Activated T-cell treated with anti-CD3 and anti-CD28 coated beads, Interleukin-2, amount 50 U/mL, for 1 hour (primary cell): ENCODE measurements around the gene STAT5A.
A peak's percentile ranks its signal among the peaks of the same experiment; 100 is the strongest.
"Not testable (repeated sequence)": the region's sequence is repeated elsewhere in the genome, so short reads cannot be mapped to it uniquely, and the experiment has no call there.

Source experiments
- DNase-seq: peaks from one replicate; pipeline ENCODE4 v3.0.0-alpha.2; 2020

STAT5A gene

DNA sequence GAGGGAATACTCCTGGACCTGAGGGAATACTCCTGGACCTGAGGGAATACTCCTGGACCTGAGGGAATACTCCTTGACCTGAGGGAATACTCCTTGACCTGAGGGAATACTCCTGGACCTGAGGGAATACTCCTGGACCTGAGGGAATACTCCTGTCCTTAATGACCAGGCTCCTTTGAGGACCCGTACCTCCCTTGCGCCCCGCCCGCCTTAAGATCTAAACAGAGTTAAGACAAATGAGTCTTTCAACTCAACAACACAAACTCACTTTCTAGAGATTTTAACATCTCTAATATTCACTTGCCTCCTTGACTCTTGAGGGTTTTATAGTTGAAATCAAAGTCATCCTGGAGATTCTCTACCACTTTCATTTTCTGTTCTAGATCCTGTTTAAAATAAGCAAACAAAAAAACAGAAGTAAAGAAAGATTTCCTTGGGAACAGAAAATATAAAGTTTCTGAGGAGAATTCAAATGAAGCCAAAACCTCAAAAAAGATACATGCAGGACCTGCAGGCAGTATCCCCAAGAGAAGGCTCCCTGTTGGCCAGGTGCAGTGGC, 50.2 kb downstream of the STAT5A start:
- no peak for DNase-seq

- no peak for DNase-seq
These were observed 50.9 kb downstream of the STAT5A start for GRCh38 chr17:42339221-42339620.

DNA sequence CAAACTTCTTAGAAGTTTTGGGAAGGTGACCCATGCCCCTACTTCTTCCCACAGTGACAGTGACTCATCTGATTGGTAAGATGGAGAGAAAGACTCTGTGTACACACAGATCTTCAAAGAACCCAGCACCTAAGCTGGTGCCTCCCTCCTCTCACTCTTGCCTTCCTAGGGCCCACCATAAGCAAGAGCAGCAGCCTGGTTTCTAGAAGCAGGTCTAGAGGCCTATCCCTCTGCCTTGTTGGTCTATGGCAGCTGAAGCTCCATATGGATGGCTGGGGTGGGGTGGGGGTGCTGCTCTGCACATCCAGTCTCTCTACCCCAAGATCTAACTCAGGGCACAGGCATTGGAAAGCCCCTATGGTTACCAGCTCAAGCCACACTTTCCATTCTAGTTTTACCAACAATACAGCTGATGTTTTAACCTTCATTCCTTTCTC, 52.4 kb downstream of the STAT5A start:
- peak; percentile 49 for DNase-seq

DNA sequence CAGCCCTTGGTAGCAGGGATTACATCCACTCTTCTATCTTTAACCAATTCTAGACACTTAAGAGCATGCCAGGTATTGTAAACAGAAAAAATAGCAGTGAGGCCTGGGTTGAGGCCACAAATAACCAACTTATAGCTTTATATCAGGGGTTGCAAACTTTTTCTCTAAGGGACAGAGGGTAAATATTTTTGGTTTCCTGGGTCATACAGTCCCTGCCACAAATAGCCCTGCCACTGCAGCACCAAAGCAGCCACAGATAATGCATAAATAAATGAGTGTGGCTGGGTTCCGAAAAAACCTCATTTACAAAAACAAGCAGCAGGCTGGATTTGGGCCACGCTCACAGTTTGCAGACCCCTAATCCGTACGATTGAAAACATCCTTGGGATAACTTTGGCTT, 53.3 kb downstream of the STAT5A start:
- no peak for DNase-seq

DNA sequence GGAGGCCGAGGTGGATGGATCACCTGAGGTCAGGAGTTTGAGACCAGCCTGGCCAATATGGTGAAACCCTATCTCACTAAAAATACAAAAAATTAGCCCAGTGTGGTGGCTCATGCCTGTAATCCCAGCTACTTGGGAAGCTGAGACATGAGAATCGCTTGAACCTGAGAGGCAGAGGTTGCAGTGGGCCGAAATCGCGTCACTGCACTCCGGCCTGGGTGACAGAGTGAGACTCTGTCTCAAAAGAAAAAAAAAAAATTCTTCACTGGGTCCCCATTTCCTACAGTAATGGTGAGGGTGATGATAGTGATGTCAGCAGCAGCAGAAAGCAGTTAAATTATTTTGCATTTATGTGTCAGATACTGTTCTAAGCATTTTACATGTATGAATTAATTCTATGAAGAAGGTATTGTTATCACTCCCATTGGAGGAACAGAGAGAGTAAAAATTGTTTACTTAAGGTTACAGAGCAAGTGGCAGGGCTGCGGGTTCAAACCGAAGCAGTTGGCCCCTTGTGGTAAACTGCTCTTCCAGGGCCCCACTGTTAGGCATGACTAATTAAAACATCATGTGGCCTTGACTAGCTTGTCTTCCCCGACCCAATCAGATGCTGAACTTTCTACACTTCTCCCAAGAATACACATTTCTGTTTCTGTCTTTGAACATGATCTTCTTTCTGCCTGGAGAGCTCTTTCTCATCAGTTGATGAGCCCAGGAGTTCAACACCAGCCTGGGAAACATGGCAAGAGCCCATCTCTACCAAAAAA, 54.1 kb downstream of the STAT5A start:
- no peak for DNase-seq

DNA sequence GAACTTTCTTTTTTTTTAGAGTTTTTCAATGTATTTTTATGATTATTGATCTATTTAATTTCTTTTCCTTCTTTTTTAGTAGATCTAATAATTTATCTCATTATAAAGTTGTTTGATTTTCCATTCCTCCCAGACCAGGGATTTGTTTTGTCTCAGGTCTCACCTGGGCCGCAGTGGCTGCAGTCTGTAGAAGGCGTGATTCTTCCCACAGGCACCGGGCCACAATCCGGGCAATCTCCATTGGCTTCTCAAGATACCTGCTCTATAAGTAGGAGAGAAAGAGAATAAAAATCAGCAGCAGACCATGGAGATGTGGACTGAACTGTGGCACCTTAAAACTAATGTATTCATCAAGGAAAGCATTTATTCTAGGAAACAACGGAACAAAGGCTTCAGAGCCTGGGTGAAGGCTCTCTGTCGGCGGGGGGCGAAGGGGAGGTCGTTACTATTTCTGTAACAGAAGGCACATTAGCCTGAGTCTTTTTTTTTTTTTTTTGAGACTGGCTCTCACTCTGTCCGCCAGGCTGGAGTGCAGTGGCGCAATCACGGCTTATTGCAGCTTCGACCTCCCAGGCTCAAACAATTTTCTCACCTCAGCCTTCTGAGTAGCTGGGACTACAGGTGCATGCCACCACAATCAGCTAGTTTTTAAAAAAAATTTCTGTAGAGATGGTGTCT, 57.2 kb downstream of the STAT5A start:
- no peak for DNase-seq

DNA sequence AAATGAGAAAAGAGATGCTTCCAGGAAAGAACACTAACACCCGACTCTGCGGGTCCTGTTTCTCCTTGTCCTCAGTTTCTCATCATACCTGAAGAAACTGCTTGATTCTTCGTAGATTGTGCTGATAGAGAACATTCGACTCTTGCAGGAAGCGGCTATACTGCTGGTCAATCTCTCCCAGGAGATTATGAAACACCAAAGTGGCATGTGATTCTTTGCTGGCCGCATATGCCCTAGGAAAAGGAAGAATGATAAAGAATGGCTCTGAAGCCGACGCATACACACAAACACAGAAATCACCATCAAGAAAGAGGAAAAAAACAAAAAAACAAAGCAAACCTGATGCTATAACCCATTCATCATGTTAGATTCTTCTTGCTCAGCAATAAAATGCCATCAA, 58.2 kb downstream of the STAT5A start:
- DNase-seq, result no peak

GRCh38 chr17:42347198-42347597, 58.9 kb downstream of the STAT5A start:
- DNase-seq, result no peak

DNA sequence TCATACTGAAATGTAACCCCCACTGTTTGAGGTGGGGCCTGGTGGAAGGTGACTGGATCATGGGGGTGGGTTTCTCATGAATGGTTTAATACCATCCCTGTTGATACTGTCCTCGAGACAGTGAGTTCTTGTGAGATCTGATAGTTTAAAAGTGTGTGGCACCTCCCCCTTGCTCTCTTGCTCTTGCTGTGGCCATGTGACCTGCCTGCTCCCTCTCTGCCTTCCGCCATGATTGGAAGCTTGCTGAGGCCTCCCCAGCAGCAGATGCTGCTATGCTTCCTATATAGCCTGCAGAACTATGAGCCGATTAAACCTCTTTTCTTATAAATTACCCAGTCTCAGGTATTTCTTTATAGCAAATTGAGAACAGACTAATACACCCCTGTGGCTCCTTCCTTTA, 59.3 kb downstream of the STAT5A start:
- DNase-seq, result no peak

DNA sequence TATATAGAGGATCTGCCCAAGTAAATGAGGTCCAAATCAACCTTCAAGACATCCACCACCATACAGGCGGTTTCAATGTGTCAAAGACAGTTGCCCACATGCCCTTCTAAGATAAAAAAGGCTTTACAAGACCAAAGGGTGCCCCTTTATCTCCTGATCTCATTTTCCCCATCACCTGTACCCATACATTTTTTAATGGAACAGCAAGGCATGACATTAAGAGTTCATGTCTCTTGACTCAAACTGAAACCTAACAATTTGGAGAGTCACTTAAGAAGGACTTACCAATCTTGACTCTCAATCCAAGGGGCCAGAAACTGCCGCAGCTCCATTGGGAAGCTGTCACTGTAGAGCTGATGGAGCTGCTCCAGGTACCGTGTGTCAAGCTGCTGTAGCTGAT, 59.8 kb downstream of the STAT5A start:
- DNase-seq, result no peak

GRCh38 chr17:42354956-42355843, 66.9 kb downstream of the STAT5A start:
- DNase-seq, result no peak

GRCh38 chr17:42358434-42358833, 70.1 kb downstream of the STAT5A start:
- no peak for DNase-seq

DNA sequence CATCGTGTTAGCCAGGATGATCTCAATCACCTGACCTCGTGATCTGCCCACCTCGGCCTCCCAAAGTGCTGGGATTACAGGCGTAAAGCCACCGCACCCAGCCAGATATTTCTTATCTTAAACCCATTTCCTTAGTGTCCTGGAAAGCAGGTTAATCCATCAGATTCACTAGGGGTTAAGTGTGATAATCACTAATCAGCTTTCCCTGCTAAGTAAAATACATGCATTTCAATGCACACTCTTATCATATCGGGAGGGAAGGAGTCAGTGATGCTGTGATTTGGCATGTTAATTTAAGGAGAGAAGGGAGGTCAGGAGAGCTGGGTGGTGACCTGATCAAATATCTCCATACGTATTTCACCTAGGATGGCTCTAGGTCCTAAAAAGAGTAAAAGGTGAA, 70.8 kb downstream of the STAT5A start:
- no peak for DNase-seq

DNA sequence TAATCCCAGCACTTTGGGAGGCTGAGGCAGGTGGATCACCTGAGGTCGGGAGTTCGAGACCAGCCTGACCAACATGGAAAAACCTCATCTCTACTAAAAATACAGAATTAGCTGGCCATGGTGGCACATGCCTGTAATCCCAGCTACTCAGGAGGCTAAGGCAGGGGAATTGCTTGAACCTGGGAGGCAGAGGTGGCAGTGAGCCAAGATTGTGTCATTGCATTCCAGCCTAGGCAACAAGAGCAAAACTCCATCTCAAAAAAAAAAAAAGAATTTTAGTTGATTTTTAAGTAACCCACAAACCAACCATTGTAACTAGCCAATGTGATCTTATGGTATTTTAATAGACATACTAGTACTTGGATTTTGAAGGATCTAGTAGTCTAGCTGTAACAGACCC, 72.1 kb downstream of the STAT5A start:
- DNase-seq, result not testable (repeated sequence)
